Left ventricle myocardium inferior (tissue), 1 donor: ENCODE data around the gene ACTN1. TPM values are rescaled to one million over a fixed set of nuclear protein-coding genes. Genes with fewer than 3 reads are reported as not detected.

ENCODE experiments used
- DNase-seq: peaks from one replicate; pipeline ENCODE4 v3.0.0-alpha.2; 2020
- H3K27ac ChIP-seq: fragments of 200-600 bp; replicated peaks from 2 replicates; pipeline ENCODE4 v1.8.0; 2021
- H3K27me3 ChIP-seq: fragments of 200-600 bp; 2 replicates; pipeline ENCODE4 v1.8.0; 2021; ENCODE audit warnings: low read depth
- H3K36me3 ChIP-seq: fragments of 200-600 bp; 2 replicates; pipeline ENCODE4 v1.8.0; 2021
- H3K4me1 ChIP-seq: fragments of 200-600 bp; 2 replicates; pipeline ENCODE4 v1.8.0; 2021
- H3K4me3 ChIP-seq: fragments of 200-600 bp; 2 replicates; pipeline ENCODE4 v1.8.0; 2021; ENCODE audit warnings: mild to moderate bottlenecking, moderate library complexity
- H3K9me3 ChIP-seq: fragments of 200-600 bp; replicated peaks from 2 replicates; pipeline ENCODE4 v1.8.0; 2021
- CTCF ChIP-seq: fragments of 200-600 bp; IDR thresholded peaks from 2 replicates; pipeline ENCODE4 v1.8.0; 2021; ENCODE audit warnings: antibody characterized with exemption, mild to moderate bottlenecking, borderline replicate concordance
- intact Hi-C: fragments of 100-400 bp; cut with micrococcal nuclease; formaldehyde crosslinking; loops from one replicate; pipeline ENCODE4 v1.11.0; 2022
- total RNA-seq: library from RNA; stranded (reverse); fragmentation: NEBNext Ultra II Directional; extraction: Animal tissue kit (Norgen Biotek cat#: 25700); gene quantifications from one replicate; pipeline ENCODE4 v1.2.1, GENCODE V29; 2021
- donor health status: DM: no; HTN: yes; CAD: no; lungs with severe emphysema.

Gene ACTN1
- total RNA-seq, 1 donor from 2014 or later, result 75.4 TPM

- H3K36me3 ChIP-seq, result no peaks in the 10 kb centered on the region
- no peaks in the 10 kb centered on the region for H3K9me3 ChIP-seq
- H3K27me3 ChIP-seq, result no peaks in the 10 kb centered on the region
- intact Hi-C loops, result no loop called here
- H3K4me3 ChIP-seq, result no peak overlapping the region
- DNase-seq, result no peak
- peaks cover 89% of the 10 kb centered on the region for H3K4me1 ChIP-seq
- peak overlapping the region; percentile 68 for H3K27ac ChIP-seq
- no peak for TF ChIP-seq CTCF
Measured at GRCh38 chr14:68957775-68958174, 21.3 kb downstream of the ACTN1 start.

- Histone ChIP-seq H3K4me1 (peaks cover 89% of the 10 kb centered on the region), H3K27ac (no peak overlapping the region), H3K36me3 (no peaks in the 10 kb centered on the region), H3K4me3 (no peak overlapping the region), H3K9me3 (no peaks in the 10 kb centered on the region), H3K27me3 (no peaks in the 10 kb centered on the region)
- no peak for DNase-seq
- intact Hi-C loops, result no loop called here
- no peak for TF ChIP-seq CTCF
Measured at GRCh38 chr14:68956724-68957123, 22.4 kb downstream of the ACTN1 start.

- intact Hi-C loops, result no loop called here
- H3K27me3 ChIP-seq, result no peaks in the 10 kb centered on the region
- H3K27ac ChIP-seq, result peak overlapping the region; percentile 55
- H3K9me3 ChIP-seq, result no peaks in the 10 kb centered on the region
- no peak for TF ChIP-seq CTCF
- H3K36me3 ChIP-seq, result no peaks in the 10 kb centered on the region
- DNase-seq, result no peak
- H3K4me1 ChIP-seq, result peaks cover 92% of the 10 kb centered on the region
- H3K4me3 ChIP-seq, result no peak overlapping the region
Measured at GRCh38 chr14:68955851-68956179, 23.3 kb downstream of the ACTN1 start.

GRCh38 chr14:68955164-68955850 lies 23.8 kb downstream of the ACTN1 start:
- no peak for DNase-seq
- Histone ChIP-seq H3K4me1 (peaks cover 97% of the 10 kb centered on the region), H3K27ac (peak overlapping the region; percentile 55), H3K27me3 (no peaks in the 10 kb centered on the region), H3K4me3 (no peak overlapping the region), H3K36me3 (no peaks in the 10 kb centered on the region), H3K9me3 (no peaks in the 10 kb centered on the region)
- TF ChIP-seq CTCF, result no peak
- intact Hi-C loops, result no loop called here

- peak overlapping the region; percentile 38 for H3K4me3 ChIP-seq
- H3K9me3 ChIP-seq, result no peaks in the 10 kb centered on the region
- peak overlapping the region; percentile 88 for H3K27ac ChIP-seq
- no peak for DNase-seq
- TF ChIP-seq CTCF, result no peak
- H3K36me3 ChIP-seq, result no peaks in the 10 kb centered on the region
- intact Hi-C loops, result no loop called here
- H3K27me3 ChIP-seq, result no peaks in the 10 kb centered on the region
- H3K4me1 ChIP-seq, result peaks cover 100% of the 10 kb centered on the region
Measured at GRCh38 chr14:68953196-68953555, 25.9 kb downstream of the ACTN1 start.
